ENCODE results near the gene MTMR3.

The MTMR3 gene

GRCh38 chr22:29870574-29870973 is 12.4 kb upstream of the MTMR3 start:
- no peak for DNase-seq (ENCODE audit: low spot score)

DNA sequence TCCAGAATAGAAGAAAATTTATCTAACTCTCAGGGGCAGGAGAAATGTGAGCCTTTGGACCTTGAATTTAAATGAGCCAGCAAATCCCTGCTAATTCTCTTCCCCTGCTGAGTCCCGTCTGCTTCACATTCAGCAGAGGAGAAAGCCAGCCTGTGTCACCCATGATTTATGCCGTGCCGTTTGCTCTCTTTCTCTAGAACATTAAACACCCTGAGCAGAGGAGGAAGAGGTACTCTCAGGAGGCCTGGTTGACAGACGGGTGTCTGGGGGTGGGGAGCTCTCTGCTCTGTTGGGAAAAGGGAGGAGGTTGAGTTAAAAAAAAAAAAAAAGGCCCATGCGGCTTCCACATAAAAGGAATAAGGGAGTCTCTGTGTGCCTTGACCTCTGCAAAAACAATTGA is 11.3 kb upstream of the MTMR3 start:
- DNase-seq (ENCODE audit: low spot score) = no peak

DNA sequence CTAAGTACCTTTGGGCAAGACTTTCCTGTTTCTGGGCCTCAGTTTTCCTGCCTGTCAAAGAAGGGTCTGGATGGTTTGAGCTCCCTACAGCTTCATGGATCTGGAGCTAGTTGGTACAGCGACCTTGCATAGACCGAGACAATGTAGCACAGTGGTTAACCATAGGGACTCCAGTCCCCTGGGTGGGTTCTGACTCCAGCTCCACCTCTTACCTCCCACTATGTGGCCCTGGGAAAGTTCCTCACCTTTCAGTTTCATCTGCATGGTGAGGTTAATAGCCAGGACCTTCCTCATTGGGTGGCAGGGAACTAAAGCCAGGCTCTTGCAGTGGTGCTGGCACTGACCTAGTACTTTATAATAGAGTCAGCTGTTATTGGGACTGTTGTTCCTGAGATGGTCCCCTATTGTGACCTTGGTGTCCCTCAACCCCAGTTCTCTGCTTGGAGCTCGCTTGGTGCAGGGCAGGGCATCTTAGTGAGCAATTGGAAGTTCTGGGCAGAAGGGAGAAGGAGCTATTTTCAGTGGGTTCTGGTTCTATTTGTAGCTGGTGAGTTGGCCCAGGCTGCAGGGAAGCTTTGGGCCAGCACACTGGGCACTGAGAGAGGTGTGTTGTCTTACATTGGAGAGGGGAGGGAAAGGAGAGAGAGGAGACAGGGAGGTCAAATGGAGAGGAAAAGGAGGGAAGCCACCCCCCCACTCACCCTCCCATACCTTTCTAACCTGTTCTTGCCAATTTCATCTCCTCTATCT is 10.7 kb upstream of the MTMR3 start:
- DNase-seq (ENCODE audit: low spot score) = no peak

DNA sequence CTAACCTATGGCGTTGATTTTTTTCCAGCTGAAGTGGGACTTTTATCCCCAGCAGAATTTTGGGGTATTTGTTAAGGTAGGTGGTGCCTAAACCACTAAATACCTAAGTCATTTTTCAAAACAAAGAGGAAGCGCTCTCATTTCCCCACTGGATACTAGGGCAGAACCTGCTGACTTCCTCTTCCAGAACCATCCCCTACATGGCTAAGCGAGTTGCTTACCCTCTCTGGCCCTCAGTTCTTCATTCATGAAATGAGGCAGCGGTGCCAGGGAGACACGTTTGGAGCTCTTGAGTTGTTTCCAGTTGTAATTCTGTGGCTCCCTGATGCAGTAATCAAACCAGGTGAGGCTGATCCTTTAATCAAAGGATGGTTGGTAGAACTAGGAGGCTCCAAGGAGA is 10.0 kb upstream of the MTMR3 start:
- DNase-seq (ENCODE audit: low spot score) = no peak

DNA sequence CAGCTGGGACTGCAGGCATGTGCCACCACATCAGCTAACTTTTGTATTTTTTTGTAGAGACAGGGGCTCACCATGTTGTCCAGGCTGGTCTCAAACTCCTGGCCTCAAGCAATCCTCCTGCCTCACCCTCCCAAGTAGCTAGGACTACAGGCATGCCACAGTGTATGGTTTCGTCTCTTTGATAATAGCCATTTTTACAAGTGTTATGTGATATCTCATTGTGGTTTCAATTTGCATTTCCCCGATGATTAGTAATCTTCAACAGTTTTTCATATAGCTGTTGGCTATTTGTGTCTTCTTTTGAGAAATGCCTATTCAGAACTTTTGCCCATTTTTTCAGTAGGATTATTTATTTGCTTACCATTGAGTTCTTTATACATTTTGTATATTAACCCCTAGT is 9.0 kb upstream of the MTMR3 start:
- DNase-seq (ENCODE audit: low spot score) = no peak

- no peak for DNase-seq (ENCODE audit: low spot score)
Observed at GRCh38 chr22:29877620-29878019, 5.4 kb upstream of the MTMR3 start.

GRCh38 chr22:29879753-29880152 is 3.2 kb upstream of the MTMR3 start:
- no peak for DNase-seq (ENCODE audit: low spot score)

GRCh38 chr22:29882716-29883044 is 294 bp upstream of the MTMR3 start:
- DNase-seq (ENCODE audit: low spot score) = no peak

- DNase-seq (ENCODE audit: low spot score) = no peak
Observed at GRCh38 chr22:29883775-29884097, 762 bp downstream of the MTMR3 start.

DNA sequence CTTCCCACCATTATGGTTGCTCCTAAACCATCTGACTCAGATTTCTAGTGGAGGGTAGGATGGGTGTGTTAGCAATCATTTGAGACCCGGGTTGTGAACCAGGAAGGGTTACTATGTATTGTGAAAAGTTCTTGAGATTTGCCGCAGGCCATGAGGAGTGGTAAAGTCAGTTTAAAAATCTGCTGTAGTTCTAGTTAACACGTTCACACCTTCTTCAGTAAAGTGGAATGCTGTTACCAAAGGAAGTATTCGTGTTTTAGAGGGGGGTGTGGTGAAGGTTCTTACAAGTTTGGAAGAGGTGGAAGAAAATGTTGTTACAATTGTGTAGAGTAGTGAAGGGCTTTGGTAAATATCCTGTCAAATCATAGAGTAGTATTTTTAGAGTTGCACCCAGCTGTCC is 2.6 kb downstream of the MTMR3 start:
- no peak for DNase-seq (ENCODE audit: low spot score)

DNA sequence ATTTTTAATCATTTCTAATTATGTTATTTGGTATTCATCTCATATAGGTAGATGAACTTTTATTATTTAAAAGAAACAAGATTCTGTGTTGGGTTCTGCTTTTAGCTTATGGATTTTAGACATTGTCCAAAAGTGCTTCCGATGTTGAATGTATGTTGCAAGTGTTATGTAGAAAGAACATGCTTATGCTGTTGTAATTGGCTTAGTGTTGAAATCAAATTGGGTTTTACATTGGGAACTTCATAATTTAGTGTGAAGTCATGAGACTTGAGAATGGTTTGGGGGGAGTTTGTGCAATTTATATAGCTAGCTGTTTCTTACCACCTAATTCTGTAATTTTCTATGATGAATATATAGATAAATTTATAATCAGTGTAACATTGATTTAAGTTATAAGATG is 3.6 kb downstream of the MTMR3 start:
- DNase-seq (ENCODE audit: low spot score) = no peak

DNA sequence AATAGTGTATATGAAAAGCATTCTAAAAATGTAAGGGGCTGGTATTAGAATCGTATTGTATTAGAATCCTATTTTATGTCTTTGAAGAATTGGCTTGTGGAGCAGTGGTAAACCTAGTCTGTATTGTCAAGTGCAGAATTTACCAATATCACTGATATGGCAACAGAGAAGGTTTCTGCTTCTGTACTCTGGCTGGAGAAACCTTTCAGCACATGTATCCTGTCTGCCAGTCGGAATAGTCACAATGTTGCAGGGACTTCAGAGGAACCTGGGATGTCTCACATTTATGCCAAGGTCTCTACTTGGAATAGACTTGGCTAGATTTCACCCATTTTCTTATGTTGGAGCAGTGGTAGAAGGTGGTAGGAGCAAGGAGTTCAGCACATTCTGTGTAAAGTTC is 4.4 kb downstream of the MTMR3 start:
- DNase-seq (ENCODE audit: low spot score) = no peak

DNA sequence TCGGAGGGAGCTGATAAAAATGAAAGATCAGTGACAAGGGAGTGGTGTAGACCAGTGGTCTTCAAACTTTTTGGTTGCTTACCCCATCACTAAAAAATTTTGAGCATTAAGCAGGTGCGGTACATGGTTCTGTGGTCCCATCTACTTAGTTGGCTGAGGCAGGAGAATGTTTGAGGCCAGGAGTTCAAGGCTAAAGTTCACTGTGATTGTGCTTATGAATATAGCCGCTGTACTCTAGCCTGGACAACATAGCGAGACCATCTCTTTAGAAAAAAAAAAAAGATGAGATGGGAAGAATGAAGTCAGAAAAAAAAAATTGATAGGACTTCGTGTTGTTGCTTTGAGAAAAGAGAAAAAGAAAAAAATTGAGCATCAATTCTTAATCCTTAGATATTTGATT is 7.8 kb downstream of the MTMR3 start:
- DNase-seq (ENCODE audit: low spot score) = no peak

GRCh38 chr22:29892315-29893156 is 9.6 kb downstream of the MTMR3 start:
- no peak for DNase-seq (ENCODE audit: low spot score)

GRCh38 chr22:29901354-29901753 is 18.4 kb downstream of the MTMR3 start:
- DNase-seq (ENCODE audit: low spot score) = no peak

GRCh38 chr22:29903371-29903770 is 20.4 kb downstream of the MTMR3 start:
- no peak for DNase-seq (ENCODE audit: low spot score)

DNA sequence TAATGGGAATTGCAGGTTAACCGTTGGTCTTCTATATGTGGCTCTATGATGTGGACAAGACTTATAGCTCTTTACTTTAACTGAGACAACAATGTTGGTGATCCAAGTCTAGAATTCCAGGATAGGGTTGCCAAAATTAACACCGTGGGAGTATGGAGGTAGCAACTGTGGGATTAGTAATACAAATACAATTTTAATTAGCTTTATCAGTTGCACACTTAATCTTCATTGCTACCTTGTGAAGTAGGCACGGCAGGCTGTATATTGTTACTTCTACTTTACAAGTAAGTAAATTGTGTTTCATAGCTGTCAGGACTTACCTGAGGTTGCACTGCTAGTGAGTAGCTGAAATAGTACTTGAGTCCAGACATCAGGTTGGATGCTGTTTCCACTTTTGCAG is 21.0 kb downstream of the MTMR3 start:
- no peak for DNase-seq (ENCODE audit: low spot score)

DNA sequence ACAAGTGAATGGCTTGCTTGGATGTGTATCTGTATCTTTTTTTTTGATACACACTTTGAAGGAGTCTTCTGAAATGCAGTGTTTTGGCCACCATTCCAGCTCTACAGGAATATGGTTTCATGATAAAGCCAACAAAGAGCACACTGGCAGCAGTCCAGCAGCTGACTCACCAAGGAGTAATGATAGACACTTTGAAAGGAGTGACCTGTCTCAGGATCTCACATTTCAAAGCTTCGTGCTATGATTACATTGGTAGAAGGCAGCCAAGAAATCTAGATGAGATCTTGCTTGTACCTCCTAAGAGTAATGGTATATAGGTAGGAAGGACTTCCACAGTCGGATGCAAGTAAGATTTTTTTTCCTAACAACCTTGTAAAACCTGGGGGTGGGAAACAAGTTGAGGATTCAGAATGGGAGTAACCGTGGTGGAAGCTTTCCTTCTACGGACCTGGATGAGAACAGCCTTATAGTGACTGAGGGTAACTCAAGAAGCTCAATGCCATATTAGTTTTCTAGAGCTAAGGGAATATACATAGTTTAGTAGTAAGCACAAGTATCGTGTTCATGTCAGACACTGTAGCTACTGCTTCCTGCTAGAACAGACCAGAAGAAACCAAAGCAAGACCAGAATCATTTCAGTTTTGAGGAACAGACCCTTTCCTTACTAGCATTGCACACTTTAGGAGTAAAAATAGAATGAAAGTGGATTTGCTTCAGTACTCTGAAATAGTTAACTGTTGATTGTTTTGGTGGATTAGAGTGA is 25.0 kb downstream of the MTMR3 start:
- no peak for DNase-seq (ENCODE audit: low spot score)

GRCh38 chr22:29912141-29912540 is 29.2 kb downstream of the MTMR3 start:
- no peak for DNase-seq (ENCODE audit: low spot score)

DNA sequence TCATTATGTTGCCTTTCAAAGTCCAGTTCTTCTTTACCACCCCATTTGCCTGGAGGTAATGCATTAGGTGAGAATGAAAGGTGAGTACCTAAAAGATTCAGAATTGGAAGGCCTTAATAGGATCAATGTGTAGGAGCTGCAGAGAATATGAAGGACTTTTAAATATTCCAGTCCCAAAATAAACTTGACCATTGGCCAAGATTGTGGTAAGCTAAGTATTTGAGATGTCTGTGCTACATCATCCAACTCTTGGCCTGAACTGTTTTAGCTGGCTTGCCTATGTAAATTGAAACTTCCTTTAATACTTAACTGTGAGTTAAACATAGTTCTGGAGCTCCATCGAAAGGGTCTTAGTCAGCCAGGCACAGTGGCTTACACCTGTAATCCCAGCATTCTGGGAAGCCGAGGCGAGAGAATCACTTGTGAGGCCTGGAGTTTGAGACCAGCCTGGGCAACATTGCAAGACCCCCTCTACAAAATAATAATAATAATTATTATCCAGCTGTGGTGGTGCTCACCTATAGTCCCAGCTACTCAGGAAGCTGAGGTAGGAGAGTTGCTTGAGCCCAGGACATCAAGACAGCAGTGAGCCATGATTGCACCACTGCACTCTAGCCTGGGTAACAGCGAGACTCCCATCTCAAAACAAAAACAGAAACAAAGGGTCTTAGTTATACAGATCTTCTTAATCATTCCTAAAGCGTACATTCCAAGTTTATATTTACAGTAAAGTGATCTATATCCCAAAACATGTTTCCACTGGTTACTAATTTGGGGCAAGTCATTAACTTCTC is 29.8 kb downstream of the MTMR3 start:
- DNase-seq (ENCODE audit: low spot score) = no peak

DNA sequence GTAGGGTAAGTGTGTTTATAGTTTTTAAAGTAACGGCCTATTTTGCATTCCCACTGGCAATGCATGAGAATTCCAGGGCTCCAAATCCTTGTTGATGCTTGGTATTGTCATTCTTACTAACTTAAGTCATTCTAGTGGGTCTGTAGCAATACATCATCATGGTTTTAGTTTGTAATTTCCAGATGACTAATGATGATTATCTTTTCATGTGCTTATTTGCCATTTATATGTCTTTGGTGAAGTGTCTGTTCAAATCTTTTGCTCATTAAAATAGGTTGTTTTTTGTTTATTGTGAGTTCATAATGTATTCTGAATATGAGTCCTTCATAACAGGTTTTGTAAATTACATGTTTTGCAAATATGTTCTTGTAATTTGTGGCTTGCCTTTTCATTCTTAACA is 31.2 kb downstream of the MTMR3 start:
- no peak for DNase-seq (ENCODE audit: low spot score)

DNA sequence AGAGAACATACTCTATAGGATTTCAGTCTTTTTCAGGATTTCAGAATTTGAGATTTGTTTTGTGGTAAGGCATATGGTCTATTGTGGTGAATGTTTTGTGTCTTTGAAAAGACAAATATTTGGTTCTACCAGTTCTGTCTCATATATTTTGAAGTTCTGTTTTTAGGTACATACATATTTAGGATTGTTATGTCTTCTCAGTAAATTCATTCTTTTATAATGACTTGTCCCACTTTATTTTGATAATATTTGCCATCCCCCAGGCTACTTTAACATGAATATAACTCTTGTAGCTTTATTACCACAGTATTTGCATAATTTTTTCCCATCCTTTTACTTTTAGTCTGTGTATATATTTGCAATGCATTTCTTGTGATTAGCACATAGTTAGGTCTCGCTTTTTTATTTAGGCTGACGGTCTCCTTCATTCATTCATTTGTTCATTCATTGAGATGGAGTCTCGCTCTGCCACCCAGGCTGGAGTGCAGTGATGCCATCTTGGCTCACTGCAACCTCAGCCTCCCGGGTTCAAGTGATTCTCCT is 32.1 kb downstream of the MTMR3 start:
- no peak for DNase-seq (ENCODE audit: low spot score)
